WTC11 (cell line): Measurements from ENCODE around the gene IGSF6. TPM values are rescaled to one million over a fixed set of nuclear protein-coding genes. Genes with fewer than 3 reads are reported as not detected.

Source experiments
- ATAC-seq: fragments of 200-7000 bp; cut with Tn5 transposase; 2 replicates; pipeline ENCODE4 v1.10.0; 2021; ENCODE audit warnings: mild to moderate bottlenecking, moderate library complexity
- CTCF ChIA-PET: fragments of 300-600 bp; sonication (Branson Sonifier 250); formaldehyde crosslinking; loops from one replicate; lab custom pipeline; 2021; ENCODE audit warnings: antibody characterized with exemption; lab: Charles Lee
- POLR2A ChIA-PET: fragments of 350-600 bp; sonication (Branson Sonifier 250); formaldehyde crosslinking; loops from one replicate; lab custom pipeline; 2021; ENCODE audit warnings: antibody characterized with exemption; lab: Charles Lee
- DNase-seq: peaks from one replicate; pipeline ENCODE4 v3.0.0; 2021; ENCODE audit warnings: low spot score
- H3K27ac Mint-ChIP-seq: 2 replicates; pipeline ENCODE4 v1.8.0; 2021; ENCODE audit warnings: mixed read lengths
- H3K27me3 Mint-ChIP-seq: 2 replicates; pipeline ENCODE4 v1.8.0; 2021; ENCODE audit warnings: low read depth, mild to moderate bottlenecking, moderate library complexity, mixed read lengths
- H3K36me3 Mint-ChIP-seq: 2 replicates; pipeline ENCODE4 v1.8.0; 2021; ENCODE audit warnings: mixed read lengths
- H3K4me1 Mint-ChIP-seq: 2 replicates; pipeline ENCODE4 v1.8.0; 2022; ENCODE audit warnings: mixed read lengths
- H3K4me3 Mint-ChIP-seq: 2 replicates; pipeline ENCODE4 v1.8.0; 2021; ENCODE audit warnings: mild to moderate bottlenecking, moderate library complexity, mixed read lengths
- H3K9me3 Mint-ChIP-seq: 2 replicates; pipeline ENCODE4 v1.8.0; 2021; ENCODE audit warnings: mixed read lengths
- AR ChIP-seq: fragments of 250-450 bp; sonication (Bioruptor Pico); IDR thresholded peaks from 2 replicates; pipeline ENCODE4 v1.9.0; 2021; ENCODE audit warnings: mild to moderate bottlenecking
- ARID4B ChIP-seq: sonication (generic); formaldehyde crosslinking; IDR thresholded peaks from 2 replicates; pipeline ENCODE4 v1.8.0; 2023; ENCODE audit warnings: missing genetic modification reagents, mild to moderate bottlenecking, borderline replicate concordance
- CREM ChIP-seq: sonication (generic); formaldehyde crosslinking; IDR thresholded peaks from 2 replicates; pipeline ENCODE4 v1.8.1; 2022; ENCODE audit warnings: mild to moderate bottlenecking, missing genetic modification reagents, moderate library complexity
- CTCF ChIP-seq: fragments of 200-600 bp; IDR thresholded peaks from 2 replicates; pipeline ENCODE4 v1.8.0; 2022; ENCODE audit warnings: antibody characterized with exemption
- FOXJ3 ChIP-seq: sonication (generic); formaldehyde crosslinking; IDR thresholded peaks from 2 replicates; pipeline ENCODE4 v1.9.0; 2021; ENCODE audit warnings: missing genetic modification reagents, mild to moderate bottlenecking, borderline replicate concordance
- FOXP4 ChIP-seq: sonication (generic); formaldehyde crosslinking; IDR thresholded peaks from 2 replicates; pipeline ENCODE4 v1.8.0; 2022; ENCODE audit warnings: mild to moderate bottlenecking, missing genetic modification reagents
- NFYB ChIP-seq: sonication (generic); formaldehyde crosslinking; conservative IDR thresholded peaks from 2 replicates; pipeline ENCODE4 v1.8.0; 2022; ENCODE audit warnings: low read depth, missing genetic modification reagents
- RELA ChIP-seq: sonication (generic); formaldehyde crosslinking; IDR thresholded peaks from 2 replicates; pipeline ENCODE4 v1.8.1; 2022; ENCODE audit warnings: missing genetic modification reagents, mild to moderate bottlenecking, borderline replicate concordance
- ZNF232 ChIP-seq: sonication (generic); formaldehyde crosslinking; IDR thresholded peaks from 2 replicates; pipeline ENCODE4 v1.8.0; 2022; ENCODE audit warnings: mild to moderate bottlenecking, missing genetic modification reagents
- ZNF281 ChIP-seq: sonication (generic); formaldehyde crosslinking; IDR thresholded peaks from 2 replicates; pipeline ENCODE4 v1.8.0; 2023; ENCODE audit warnings: mild to moderate bottlenecking, missing genetic modification reagents
- total RNA-seq: library from RNA; stranded (reverse); gene quantifications from 3 replicates; pipeline ENCODE4 v1.2.3, GENCODE V29; 2021

Gene IGSF6
- total RNA-seq, 1 experiment from 2014 or later, result not detected

GRCh38 chr16:21639493-21639892, 12.9 kb downstream of the IGSF6 start:
- no peak overlapping the region for H3K4me3 Mint-ChIP-seq
- ChIA-PET CTCF (interaction anchor here (1.1 to 1.9 kb wide), 2 partner anchors 45 to 49 kb away, joined by 4 to 9 read pairs; no protein-coding TSS in a partner anchor), POLR2A (no interaction called here)

GRCh38 chr16:21638573-21638975, 13.8 kb downstream of the IGSF6 start:
- ChIA-PET CTCF (interaction anchor here (1.1 kb wide), 1 partner anchor 46 kb away, joined by 4 read pairs; no protein-coding TSS in a partner anchor), POLR2A (no interaction called here)
- no peaks in the 10 kb centered on the region for H3K27me3 Mint-ChIP-seq
- no peak for ATAC-seq
- H3K27ac Mint-ChIP-seq, result no peak overlapping the region
- no peak for DNase-seq
- H3K4me3 Mint-ChIP-seq, result no peak overlapping the region
- H3K36me3 Mint-ChIP-seq, result no peaks in the 10 kb centered on the region
- H3K9me3 Mint-ChIP-seq, result no peaks in the 10 kb centered on the region
- H3K4me1 Mint-ChIP-seq, result peaks cover 26% of the 10 kb centered on the region
- no peak for TF ChIP-seq FOXP4 (CRISPR knock-in tag)
- no peak for TF ChIP-seq CREM
- no peak for TF ChIP-seq ZNF281 (CRISPR knock-in tag)
- TF ChIP-seq NFYB, result no peak
- no peak for TF ChIP-seq RELA (CRISPR knock-in tag)

More at GRCh38 chr16:21639493-21639892, 12.9 kb downstream of the IGSF6 start:
- no peak overlapping the region for H3K27ac Mint-ChIP-seq
- H3K36me3 Mint-ChIP-seq, result no peaks in the 10 kb centered on the region
- no peaks in the 10 kb centered on the region for H3K9me3 Mint-ChIP-seq
- H3K4me1 Mint-ChIP-seq, result peaks cover 21% of the 10 kb centered on the region
- no peak for TF ChIP-seq ZNF232 (CRISPR knock-in tag)
- no peak for TF ChIP-seq AR (CRISPR knock-in tag)
- no peak for TF ChIP-seq CTCF
- no peak for TF ChIP-seq FOXJ3 (CRISPR knock-in tag)
- TF ChIP-seq ARID4B (CRISPR knock-in tag), result no peak
- H3K27me3 Mint-ChIP-seq, result no peaks in the 10 kb centered on the region
- ATAC-seq (no peak), DNase-seq (no peak)
